H54 (cell line): Measurements from ENCODE around the gene BRSK2.

Experiments
- DNase-seq: peaks from one replicate; pipeline ENCODE4 v3.0.0; 2011; ENCODE audit warnings: low spot score, mixed read lengths; ENCODE audit not compliant: insufficient read length
- FAIRE-seq: peaks from 3 replicates; lab custom pipeline; 2011; peaks lifted over from hg19 to GRCh38; lab: Jason Lieb, UNC
- POLR2A ChIP-seq: IDR thresholded peaks from 2 replicates; pipeline ENCODE4 v1.6.1; 2011; ENCODE audit warnings: low read depth, mild to moderate bottlenecking, low read length

Gene BRSK2

GRCh38 chr11:1442163-1442562, 52.4 kb downstream of the BRSK2 start:
- peak; percentile 81 for DNase-seq
- no peak for FAIRE-seq
- no peak for TF ChIP-seq POLR2A

- no peak for TF ChIP-seq POLR2A
- DNase-seq (no peak), FAIRE-seq (no peak)
Observed at GRCh38 chr11:1442807-1443366, 53.2 kb downstream of the BRSK2 start.

GRCh38 chr11:1443737-1444136, 54.0 kb downstream of the BRSK2 start:
- FAIRE-seq (no peak), DNase-seq (no peak)
- no peak for TF ChIP-seq POLR2A

GRCh38 chr11:1444321-1444720, 54.6 kb downstream of the BRSK2 start:
- no peak for TF ChIP-seq POLR2A
- DNase-seq: no peak
- no peak for FAIRE-seq

- no peak for TF ChIP-seq POLR2A
- DNase-seq (no peak), FAIRE-seq (no peak)
Observed at GRCh38 chr11:1444823-1445422, 55.2 kb downstream of the BRSK2 start.

- DNase-seq (no peak), FAIRE-seq (no peak)
Observed at GRCh38 chr11:1445741-1446445, 56.2 kb downstream of the BRSK2 start.

GRCh38 chr11:1446623-1447022, 56.9 kb downstream of the BRSK2 start:
- TF ChIP-seq POLR2A: no peak
- FAIRE-seq (no peak), DNase-seq (no peak)

More at GRCh38 chr11:1445741-1446445, 56.2 kb downstream of the BRSK2 start:
- TF ChIP-seq POLR2A: no peak

- DNase-seq (no peak), FAIRE-seq (no peak)
- no peak for TF ChIP-seq POLR2A
Observed at GRCh38 chr11:1447845-1448825, 58.4 kb downstream of the BRSK2 start.

- TF ChIP-seq POLR2A: no peak
- FAIRE-seq (no peak), DNase-seq (no peak)
Observed at GRCh38 chr11:1448882-1449281, 59.1 kb downstream of the BRSK2 start.

- TF ChIP-seq POLR2A: no peak
- FAIRE-seq: no peak
- DNase-seq: no peak
Observed at GRCh38 chr11:1449490-1450243, 59.9 kb downstream of the BRSK2 start.

- DNase-seq (no peak), FAIRE-seq (no peak)
- TF ChIP-seq POLR2A: no peak
Observed at GRCh38 chr11:1450344-1450875, 60.7 kb downstream of the BRSK2 start.

GRCh38 chr11:1450949-1451710, 61.4 kb downstream of the BRSK2 start:
- TF ChIP-seq POLR2A: no peak
- FAIRE-seq: no peak
- no peak for DNase-seq
